CD1c-positive myeloid dendritic cell (primary cell): ENCODE data around the gene ARID1B.

Experiments
- DNase-seq: peaks from one replicate; pipeline ENCODE4 v3.0.0-alpha.2; 2016; ENCODE audit errors: extremely low spot score

ARID1B gene

DNA sequence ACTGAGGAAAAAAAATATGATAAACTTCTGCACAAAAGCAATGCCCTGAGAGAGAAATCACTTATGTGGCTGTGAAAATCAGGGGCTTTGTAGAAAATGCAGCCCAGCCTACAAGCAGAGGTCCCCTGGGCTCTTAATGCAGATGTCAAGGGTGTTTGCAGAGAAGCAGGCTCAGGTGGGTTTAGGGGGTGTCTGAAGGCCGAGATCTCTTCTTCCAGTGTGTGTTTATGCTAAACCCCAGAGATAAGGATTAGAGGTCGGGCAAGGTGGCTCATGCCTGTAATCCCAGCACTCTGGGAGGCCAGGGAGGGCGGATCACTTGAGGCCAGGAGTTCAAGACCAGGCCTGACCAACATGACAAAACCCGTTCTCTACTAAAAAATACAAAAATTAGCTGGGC, 467.6 kb downstream of the ARID1B start:
- no peak for DNase-seq

DNA sequence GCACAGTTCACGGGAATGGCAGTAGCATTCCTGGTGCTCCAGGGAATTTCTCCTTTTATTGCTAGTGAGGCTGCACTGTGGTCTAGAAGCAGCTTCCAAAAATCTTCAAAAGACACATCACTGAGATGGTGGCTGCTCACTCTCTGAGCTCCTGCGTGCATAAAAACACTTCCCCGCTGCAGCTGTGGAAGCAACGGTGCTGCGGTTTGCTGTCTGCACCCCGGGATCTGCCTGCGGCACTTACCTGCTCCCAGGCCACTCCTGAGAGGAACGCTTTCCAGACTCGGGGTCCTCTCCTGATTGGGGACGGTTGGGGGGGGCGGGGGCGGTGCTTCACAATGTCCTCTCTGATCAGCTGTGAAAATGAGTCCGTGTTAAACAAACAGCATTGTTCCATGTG, 468.3 kb downstream of the ARID1B start:
- no peak for DNase-seq

DNA sequence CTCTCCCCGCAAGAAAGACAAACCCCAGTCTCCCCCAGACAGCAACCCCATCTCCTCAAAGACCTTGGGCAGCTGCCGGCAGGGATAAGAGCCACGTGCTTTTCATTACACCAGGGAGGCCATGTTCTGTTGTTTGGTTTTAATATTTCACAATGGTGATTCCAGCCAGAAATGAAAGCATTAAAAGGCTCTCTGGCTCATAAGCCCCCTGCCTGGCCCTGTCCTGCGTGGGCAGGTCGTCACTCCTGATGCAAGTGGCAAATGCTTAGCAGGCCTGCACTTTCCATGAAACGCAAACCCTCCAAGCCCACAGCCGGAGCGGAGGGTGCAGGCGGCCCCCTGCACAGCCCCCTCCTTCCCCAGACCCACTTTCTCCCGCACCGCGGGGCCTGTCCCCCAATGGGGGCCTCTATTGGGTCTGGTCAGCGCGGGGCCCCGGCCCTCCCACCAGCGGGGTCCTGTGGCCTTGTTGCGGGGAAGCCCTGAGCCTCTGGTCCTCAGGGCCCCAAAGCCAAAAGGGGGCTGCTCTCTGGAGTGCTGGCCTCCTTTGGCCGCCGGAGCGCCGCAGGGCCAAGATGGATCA, 469.0 kb downstream of the ARID1B start:
- DNase-seq: no peak

DNA sequence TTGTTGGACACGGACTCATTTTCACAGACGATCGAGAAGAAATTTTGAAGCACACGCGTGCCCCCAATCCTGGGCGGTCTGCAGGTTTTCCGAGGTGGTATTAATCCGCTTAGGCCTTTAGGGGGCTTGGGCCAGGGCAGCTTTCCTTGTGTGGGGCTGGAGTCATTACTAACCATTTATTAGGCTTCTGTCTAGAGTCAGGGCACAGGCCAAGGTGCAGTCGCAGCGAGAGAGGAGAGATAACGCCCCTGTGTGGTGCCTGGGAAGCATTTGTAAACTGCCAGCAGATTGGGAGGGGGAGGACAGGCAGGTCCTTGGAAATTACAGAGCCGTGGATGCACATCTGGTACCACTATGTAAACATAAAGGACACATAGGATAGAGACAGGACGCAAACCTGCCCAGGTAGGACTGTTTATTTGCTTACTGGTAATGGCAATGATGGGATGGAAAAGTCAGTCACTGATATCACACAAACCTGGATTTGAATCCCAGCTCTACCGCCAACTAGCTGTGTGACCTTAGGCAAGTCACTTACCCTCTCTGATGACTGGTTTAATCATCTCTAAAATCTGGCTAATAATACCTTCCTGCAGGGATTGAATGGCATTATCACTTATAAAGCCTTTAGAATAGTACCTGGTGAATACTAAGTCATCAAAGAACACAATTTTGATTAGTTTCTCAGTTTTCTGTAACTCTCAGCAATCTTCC, 469.8 kb downstream of the ARID1B start:
- DNase-seq: no peak

DNA sequence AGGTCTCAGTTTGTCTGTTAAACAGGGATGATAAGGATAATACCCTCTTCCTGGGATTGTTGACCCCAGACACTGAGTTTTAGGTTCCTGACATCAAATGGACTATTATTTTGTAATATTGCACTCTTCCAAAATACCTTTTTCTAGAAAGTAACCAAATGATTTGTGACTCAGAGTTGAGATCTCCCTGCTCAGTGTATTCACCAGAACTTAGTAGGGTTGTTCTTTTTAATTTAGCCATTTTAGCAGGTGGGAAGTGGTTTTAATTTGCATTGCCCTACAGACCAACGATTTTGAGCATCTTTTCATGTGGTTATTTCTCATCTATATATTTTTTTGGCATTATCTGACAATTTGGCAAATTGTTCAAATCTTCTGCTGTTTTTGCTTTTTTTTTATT, 471.1 kb downstream of the ARID1B start:
- DNase-seq: no peak

DNA sequence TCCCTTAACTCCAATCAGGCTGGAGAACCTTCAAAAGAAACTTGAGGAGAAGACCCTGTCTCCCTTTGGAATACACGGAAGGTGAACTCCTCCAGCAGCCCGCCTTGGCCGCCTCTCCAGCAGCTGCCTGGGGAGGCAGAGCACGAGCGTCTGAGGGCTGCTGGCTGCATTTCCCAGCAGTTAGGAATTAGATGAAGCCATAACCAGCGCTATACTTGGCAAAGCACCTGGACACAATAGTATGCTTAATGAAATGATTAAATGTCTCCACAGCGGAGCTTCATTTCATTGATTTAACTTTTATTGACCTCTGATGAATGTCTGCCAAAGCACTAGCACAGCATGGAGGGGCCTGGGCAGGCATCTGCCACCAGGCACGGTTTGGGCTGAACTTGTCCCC, 472.6 kb downstream of the ARID1B start:
- DNase-seq: no peak

DNA sequence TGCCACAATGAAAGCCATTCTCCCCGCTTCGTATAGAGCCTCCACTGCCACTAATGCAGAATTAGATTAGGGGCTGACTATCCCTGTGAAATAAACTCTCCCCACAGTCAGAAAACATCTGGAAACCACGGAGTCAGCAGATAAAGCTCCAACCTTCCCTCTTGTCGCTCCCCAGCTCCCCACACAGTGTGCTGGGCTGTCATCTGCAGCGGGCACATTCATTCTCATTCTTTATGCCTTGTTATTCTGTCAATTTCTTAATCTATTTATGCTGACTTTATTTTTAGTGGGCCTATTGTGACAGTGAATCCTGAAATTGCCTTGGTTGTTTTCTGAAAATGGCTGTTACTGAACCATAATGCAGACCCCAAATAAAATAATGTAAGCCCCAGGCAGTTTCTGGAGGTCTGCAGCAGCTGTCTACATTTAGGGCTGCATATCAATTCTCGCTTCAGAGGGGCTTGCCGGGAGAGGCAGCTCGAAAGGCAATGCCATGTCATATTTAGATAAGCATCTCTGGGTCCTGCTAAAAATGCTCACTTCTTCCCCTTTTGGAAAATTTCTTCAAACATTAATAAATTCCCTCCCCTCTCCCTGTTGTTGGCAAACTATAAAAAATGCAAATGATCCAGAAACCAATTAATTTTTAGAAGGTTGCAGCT, 474.5 kb downstream of the ARID1B start:
- DNase-seq: no peak

DNA sequence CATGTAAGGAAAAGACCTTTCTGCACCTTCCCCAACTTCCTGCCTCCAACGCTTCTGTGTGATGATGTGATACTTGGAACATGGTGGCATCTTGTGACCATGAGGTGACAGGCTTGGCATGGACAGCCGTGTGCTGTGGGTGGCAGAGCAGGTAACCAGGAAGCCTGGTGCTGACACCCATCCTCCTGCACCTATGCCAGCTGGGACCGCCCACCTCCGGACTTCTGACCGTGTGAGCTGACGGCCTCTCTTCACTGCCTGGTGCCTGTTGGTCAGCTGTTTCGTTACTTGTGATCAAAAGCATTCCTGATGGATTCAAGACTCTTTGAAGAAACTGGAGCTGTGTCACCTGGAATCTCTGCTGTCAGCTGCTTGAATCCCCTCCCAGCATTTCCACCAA, 475.8 kb downstream of the ARID1B start:
- no peak for DNase-seq

DNA sequence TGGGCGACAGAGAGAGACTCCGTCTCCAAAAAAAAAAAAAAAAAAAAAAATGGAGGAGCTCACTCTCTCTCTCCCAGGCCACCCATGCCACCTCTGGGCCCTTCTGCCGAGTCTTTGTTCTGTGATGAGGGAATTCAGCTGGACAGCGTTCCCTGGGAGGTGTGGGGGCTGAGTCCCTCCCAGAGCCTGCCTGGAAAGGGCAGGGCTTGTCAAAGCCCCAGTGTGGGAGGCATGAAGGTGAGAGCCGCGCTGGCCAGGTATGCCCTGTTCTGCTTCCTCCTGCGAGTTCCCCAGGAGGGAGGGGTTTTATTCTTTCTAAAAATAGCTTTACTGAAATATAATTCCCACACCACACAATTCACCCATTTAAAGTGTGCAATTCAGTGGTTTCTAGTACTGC, 476.5 kb downstream of the ARID1B start:
- DNase-seq: no peak

DNA sequence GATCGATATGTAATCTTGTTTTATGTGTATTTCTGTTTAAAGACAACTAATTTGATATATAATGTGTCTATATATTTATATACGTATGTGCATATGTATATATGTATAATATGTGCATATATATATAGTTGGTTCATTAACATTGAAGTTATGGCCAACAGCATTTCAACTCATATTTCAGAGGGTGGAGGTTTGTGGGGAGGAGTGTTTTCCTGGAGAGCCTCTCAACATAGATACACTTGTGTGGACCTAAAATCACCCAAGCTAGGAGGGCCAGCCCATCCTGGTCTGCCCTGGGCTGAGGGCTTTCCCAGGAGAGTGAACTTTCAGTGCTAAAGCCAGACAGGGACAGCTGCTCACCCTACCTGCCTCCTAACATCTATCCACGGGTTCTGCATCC, 477.4 kb downstream of the ARID1B start:
- no peak for DNase-seq

DNA sequence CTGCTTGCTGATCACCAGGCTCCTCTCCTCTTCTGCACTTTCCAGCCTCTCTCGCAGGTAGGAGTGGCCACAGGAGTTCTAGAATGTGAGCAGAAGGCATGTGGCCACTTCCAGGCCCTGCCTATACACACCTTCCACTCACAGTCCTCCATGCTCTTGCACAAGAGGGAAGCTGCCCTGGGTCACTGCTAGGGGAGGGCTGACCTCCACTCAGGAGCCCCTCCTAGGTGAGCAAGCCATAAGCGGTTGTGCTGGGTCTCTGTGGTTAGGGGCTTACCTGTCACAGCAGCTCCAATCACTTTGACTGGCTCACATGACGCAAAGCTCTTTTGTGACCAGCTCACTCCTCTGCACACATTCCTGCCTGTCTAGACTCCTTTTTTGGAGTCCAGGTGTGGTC, 477.9 kb downstream of the ARID1B start:
- no peak for DNase-seq

DNA sequence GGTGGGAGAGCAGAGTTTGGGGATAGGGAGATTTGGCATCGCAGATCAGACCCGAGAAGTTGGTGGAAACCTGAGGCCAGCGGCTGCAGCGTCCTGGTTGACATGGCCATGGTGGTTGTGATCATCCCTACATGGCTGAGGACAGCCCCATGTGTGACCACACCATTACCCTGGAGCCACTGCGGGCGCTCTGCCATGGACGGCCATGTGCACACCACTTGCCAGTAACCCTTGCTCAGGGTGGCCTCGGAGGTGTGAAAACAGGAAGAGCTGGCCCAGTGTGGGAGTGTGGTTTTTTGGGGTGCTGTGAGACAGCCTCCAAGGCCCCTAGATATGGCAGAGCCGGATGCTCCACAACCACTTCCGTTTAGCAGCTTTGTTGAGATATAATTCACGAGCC, 481.7 kb downstream of the ARID1B start:
- DNase-seq: no peak

DNA sequence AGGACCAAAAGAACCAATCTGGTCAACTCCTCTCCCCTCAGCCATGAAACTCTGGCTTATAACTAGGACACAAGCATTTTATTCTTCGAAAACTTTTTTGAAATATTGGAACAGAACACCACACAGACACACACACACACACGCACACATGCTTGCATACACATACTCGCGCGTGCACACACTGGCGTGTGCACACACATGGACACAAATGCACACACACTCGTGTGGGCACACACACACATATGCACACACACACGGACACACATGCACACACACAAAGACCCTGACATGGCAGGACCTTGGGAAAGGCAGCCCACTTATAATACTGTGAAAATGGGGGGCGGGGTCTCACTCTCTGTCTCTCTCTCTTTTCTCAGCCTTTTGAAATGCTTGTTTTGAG, 482.3 kb downstream of the ARID1B start:
- no peak for DNase-seq
